NCI-H1694 treated with DMSO at 0.1 percent for 48 hours (cell line): ENCODE results near the gene STK39.

Experiments used
- DNase-seq: peaks from one replicate; lab custom pipeline; 2025; lab: John Stamatoyannopoulos, UW

STK39 gene

GRCh38 chr2:167955264-167955906, 292.0 kb downstream of the STK39 start:
- DNase-seq, result no peak

DNA sequence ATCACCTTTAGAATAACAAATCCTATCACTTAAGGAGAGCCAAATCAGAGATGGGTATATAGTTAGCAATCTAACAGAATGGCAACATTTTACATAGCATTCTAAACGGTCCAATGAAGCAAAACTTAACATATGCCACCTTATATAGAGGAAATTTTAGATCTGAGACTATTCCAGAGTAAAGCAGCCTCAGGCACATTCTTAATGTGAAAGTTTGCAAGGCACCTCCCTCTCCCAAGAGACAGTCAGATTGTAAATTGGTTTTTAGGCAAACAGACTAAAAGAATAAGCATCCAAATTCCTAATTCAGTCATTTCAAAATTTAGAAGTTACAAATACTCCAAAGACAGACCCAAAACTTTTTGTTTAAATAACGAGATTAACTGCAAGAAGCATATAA, 292.9 kb downstream of the STK39 start:
- DNase-seq, result no peak

DNA sequence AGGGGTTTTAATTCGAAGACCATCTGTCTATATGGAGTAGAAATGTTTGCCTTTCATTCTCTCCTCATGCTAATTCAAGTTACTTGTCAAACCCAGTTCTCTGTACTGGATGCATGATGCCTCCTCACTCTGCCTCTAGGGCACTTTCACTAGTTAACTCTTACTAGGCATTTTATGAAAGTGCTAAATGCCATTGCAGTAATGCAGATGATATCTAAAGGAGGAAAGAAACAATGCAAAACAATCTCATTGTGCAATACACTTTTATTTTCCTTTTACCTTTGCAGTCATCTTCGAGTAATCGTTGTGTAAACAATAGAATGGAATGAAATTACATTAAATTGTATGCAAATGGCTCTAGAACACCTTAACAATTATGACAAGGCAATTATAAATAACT, 293.6 kb downstream of the STK39 start:
- no peak for DNase-seq

DNA sequence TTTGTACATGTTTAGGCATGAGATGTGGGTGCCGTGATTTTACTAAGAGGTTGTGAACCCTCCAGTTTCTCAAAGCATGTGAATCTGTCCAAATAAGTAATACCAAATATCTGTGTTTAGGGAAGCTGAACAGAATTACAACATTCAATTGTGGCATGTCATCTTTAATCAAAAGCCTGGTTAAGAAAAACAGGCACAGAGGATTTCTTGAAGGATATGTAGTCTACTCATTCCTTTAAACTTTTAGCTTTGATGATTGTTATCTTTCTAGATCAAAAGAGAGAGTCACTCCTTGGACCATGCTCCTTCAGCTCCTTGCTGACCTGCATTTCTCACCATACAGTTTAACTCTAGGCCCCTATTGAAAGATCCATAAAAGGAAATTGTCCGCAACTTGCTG, 296.8 kb downstream of the STK39 start:
- DNase-seq, result no peak

- DNase-seq, result no peak
Measured at GRCh38 chr2:167946441-167946841, 301.0 kb downstream of the STK39 start.

GRCh38 chr2:167945660-167946368, 301.6 kb downstream of the STK39 start:
- DNase-seq, result no peak

DNA sequence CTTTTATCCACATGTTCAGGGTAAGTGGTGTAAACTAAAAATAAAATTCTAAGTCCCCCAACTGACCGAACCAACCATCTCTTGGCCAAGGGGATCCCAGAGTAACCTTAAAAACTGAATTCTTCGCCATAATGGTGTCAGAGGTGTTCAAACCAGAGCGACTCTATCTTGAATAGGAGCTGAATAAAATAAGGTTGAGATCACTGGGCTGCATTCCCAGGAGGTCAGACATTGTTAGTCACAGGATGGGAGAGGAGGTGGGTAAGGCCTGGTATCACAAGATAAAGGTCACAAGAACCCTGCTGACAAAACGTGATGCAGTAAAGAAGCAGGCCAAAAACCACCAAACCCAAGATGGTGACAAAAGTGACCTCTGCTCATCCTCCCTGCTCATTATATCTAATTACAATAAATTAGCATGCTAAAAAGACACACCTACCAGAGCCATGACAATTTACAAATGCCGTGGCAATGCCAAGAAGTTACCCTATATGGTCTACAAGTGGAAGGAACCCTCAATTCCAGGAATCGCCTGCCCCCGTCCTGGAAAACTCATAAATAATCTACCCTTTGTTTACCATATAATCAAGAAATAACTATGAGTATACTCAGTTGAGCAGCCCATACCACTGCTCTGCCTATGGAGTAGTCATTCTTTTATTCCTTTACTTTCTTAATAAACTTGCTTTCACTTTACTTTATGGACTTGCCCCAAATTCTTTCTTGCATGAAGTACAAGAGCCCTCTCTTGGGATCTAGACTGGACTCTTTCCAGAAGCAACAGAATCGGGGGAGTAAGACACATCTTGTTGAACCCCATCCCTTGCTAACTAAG, 302.4 kb downstream of the STK39 start:
- DNase-seq, result no peak

GRCh38 chr2:167943897-167944296, 303.5 kb downstream of the STK39 start:
- no peak for DNase-seq

DNA sequence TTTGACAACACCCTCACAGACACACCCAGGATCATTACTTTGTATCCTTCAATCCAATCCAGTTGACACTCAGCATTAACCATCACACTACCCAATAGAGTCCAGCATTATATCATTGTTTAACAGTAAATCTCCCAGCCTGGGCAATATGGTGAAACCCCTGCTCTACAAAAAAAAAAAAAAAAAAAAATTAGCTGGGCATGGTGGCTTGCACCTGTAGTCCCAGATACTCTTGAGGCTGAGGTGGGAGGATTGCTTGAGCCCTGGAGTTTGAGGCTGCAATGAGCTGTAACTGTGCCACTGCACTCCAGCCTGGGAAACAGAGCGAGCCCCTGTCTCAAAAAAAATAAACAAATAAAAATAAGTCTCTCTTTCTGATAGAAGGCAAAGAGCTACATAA, 304.0 kb downstream of the STK39 start:
- no peak for DNase-seq

DNA sequence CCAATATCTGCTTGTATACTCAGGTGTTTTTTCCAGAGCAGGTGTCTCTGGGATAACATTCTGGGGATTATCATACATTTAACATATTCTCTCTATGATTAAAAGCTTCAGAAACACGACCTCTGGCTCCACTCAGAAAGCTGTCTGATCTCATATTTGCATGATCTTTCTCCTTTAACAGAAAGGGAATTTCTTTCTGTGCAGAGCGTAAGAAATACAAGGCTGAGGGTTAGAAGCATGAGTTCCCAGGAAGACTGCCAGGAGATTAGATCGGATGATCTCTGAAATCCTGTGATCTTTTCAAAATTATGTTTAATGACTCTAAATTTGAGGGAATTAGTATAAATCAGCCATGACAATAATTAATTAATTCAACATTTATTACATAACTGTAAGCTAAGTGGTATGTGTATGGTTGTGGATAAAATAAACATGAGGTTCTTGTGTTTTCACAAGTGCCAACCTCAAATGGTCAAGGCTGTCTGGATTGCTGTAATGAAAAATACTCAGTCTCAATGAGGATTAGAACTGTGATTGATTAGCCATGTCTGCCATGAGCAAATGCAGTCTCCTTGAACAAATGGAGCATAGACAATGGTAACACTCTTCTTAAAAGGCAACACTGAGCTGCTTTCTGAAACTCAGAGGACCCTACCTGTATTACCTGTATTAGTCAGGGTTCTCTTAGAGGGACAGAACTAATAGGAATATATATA, 304.9 kb downstream of the STK39 start:
- no peak for DNase-seq

- no peak for DNase-seq
Measured at GRCh38 chr2:167941604-167942003, 305.8 kb downstream of the STK39 start.

DNA sequence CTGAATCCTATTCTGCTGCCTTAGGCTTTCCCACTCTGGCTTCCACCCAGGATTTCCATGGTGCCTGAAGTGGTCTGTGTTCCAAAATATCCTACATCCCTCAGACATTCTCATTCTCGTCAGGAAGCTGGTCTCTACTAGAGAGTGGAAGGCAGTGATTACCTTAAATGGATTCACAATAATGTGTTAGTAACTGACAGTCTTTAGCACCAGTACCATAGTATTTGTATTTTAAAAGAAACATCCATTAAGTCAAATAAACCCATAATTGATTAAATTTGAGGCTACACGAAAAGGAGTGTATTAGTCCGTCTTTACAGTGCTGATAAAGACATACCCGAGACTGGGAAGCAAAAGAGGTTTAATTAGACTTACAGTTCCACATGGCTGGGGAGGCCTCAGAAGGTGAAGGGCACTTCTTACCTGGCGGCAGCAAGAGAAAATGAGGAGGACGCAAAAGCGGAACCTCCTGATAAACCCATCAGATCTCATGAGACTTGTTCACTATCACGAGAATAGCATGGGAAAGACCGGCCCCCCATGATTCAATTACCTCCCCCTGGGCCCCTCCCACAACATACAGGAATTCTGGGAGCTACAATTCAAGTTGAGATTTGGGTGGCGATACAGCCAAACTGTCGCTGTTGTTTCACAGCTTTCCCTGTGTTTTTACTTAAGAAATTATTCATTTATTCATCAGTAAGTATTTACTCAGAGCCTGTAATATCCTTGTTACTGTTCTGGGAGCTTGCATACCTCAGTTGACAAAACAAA, 306.5 kb downstream of the STK39 start:
- no peak for DNase-seq

GRCh38 chr2:167940346-167940725, 307.1 kb downstream of the STK39 start:
- DNase-seq, result no peak

- DNase-seq, result no peak
Measured at GRCh38 chr2:167939514-167940345, 307.7 kb downstream of the STK39 start.

GRCh38 chr2:167937403-167937802, 310.0 kb downstream of the STK39 start:
- DNase-seq, result no peak

- DNase-seq, result no peak
Measured at GRCh38 chr2:167935803-167936110, 311.6 kb downstream of the STK39 start.

GRCh38 chr2:167933097-167933814, 314.1 kb downstream of the STK39 start:
- DNase-seq, result no peak

GRCh38 chr2:167932123-167932693, 315.2 kb downstream of the STK39 start:
- no peak for DNase-seq

DNA sequence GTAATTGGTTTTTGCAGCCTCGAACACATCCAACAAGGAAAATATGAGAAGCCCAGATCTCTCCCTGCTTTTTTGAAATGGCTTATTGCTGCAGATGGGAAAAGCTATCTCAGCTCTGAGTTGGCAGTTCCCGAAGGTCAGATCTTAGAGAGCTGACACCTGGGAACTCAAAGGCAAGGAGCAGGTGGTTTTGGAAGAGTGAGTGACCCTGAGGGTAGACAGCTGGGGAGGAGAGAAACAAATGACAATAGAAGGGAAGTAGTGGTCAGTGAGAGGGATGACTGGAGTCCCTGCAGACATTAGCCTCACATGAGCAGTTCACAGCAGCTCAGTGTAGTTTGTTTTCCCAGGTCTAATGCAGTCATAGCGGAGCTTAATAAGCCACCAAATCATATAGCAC, 317.9 kb downstream of the STK39 start:
- no peak for DNase-seq

DNA sequence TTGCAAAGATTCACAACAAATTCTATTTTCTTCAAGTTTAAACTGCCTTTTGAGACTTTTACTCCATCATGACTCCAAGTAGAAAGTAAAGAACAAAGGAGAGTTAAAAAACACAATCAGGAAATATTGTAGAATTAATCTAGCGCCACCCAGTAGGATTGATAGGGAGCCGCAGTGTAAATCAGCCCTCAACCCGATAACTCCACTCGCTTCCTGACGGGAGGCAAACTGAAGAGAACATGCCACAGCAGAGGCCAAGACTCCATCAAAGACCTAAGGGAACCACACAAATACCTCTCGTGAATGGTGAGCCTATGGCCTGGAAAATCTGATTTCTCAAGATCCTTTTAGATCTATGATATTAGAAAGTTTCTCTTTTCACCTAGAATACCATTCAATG, 319.0 kb downstream of the STK39 start:
- no peak for DNase-seq
